GM12892 (cell line): ENCODE results near the gene TUBG2.

Source experiments
- POLR2A ChIP-seq: IDR thresholded peaks from 2 replicates; pipeline ENCODE4 v1.6.1; 2011; ENCODE audit warnings: low read depth, low read length, control low read depth
- POLR2AphosphoS5 ChIP-seq: IDR thresholded peaks from 2 replicates; pipeline ENCODE4 v1.6.1; 2011; ENCODE audit warnings: low read depth, low read length, control low read depth
- TAF1 ChIP-seq: IDR thresholded peaks from 2 replicates; pipeline ENCODE4 v1.6.1; 2011; ENCODE audit warnings: low read depth, mild to moderate bottlenecking, control low read depth, low read length, borderline replicate concordance

- TF ChIP-seq POLR2AphosphoS5, result no peak
- no peak for TF ChIP-seq POLR2A
- TF ChIP-seq TAF1, result no peak
Observed at GRCh38 chr17:42665581-42666001, 6.5 kb downstream of the TUBG2 start.
